WERI-Rb-1 (cell line): ENCODE measurements around the gene TNFRSF19.

Experiments used
- DNase-seq: peaks from one replicate; pipeline ENCODE4 v3.0.0-alpha.2; 2020
- H3K27ac ChIP-seq: fragments of 250-450 bp; sonication (Bioruptor Pico); 2 replicates; pipeline ENCODE4 v1.5.1; 2020; ENCODE audit warnings: mild to moderate bottlenecking, moderate library complexity
- H3K27me3 ChIP-seq: fragments of 250-450 bp; sonication (Bioruptor Pico); 2 replicates; pipeline ENCODE4 v1.5.1; 2021; ENCODE audit warnings: mild to moderate bottlenecking, low read depth, moderate library complexity; ENCODE audit not compliant: insufficient read depth, severe bottlenecking
- H3K36me3 ChIP-seq: fragments of 250-450 bp; sonication (Bioruptor Pico); 2 replicates; pipeline ENCODE4 v1.5.1; 2020; ENCODE audit warnings: mild to moderate bottlenecking, moderate library complexity
- H3K4me3 ChIP-seq: 2 replicates; pipeline ENCODE4 v1.5.1; 2011; ENCODE audit warnings: low read depth, mild to moderate bottlenecking, control low read depth, low read length
- H3K9me3 ChIP-seq: fragments of 250-450 bp; sonication (Bioruptor Pico); 2 replicates; pipeline ENCODE4 v1.5.1; 2021; ENCODE audit warnings: mild to moderate bottlenecking, moderate library complexity; ENCODE audit not compliant: severe bottlenecking
- TF ChIP-seq, protein P1 (sequence below): IDR thresholded peaks from 2 replicates; pipeline ENCODE4 v1.5.1; 2011; ENCODE audit warnings: low read depth, mild to moderate bottlenecking, control low read depth, inconsistent platforms, low read length

The TNFRSF19 gene

DNA sequence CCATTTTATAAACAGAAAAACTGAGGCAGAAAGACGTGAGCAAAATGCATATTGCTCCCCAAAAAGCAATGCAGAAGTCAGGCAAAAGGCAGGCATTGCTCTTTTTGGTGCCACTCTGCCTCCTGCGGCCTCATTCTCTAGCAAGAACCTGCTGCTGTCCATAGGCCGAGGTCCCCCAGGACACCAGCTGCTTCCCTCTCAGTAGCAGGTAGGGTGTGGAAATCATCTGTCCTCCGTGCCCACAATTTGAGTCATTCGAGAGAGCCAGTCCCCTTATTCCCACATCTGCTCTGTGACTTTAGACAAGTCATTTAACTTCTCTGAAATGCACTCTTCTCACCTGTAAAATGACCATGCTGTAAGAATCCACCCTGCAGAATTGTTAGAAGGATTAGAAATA lies 50.0 kb downstream of the TNFRSF19 start:
- Histone ChIP-seq H3K36me3 (peaks cover 4% of the 10 kb centered on the region; the same call in 1 of the 2 replicates), H3K27ac (no peak overlapping the region), H3K27me3 (no peaks in the 10 kb centered on the region), H3K4me3 (no peak overlapping the region), H3K9me3 (no peaks in the 10 kb centered on the region)
- TF ChIP-seq, protein P1, sequence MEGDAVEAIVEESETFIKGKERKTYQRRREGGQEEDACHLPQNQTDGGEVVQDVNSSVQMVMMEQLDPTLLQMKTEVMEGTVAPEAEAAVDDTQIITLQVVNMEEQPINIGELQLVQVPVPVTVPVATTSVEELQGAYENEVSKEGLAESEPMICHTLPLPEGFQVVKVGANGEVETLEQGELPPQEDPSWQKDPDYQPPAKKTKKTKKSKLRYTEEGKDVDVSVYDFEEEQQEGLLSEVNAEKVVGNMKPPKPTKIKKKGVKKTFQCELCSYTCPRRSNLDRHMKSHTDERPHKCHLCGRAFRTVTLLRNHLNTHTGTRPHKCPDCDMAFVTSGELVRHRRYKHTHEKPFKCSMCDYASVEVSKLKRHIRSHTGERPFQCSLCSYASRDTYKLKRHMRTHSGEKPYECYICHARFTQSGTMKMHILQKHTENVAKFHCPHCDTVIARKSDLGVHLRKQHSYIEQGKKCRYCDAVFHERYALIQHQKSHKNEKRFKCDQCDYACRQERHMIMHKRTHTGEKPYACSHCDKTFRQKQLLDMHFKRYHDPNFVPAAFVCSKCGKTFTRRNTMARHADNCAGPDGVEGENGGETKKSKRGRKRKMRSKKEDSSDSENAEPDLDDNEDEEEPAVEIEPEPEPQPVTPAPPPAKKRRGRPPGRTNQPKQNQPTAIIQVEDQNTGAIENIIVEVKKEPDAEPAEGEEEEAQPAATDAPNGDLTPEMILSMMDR: no peak
- no peak for DNase-seq

DNA sequence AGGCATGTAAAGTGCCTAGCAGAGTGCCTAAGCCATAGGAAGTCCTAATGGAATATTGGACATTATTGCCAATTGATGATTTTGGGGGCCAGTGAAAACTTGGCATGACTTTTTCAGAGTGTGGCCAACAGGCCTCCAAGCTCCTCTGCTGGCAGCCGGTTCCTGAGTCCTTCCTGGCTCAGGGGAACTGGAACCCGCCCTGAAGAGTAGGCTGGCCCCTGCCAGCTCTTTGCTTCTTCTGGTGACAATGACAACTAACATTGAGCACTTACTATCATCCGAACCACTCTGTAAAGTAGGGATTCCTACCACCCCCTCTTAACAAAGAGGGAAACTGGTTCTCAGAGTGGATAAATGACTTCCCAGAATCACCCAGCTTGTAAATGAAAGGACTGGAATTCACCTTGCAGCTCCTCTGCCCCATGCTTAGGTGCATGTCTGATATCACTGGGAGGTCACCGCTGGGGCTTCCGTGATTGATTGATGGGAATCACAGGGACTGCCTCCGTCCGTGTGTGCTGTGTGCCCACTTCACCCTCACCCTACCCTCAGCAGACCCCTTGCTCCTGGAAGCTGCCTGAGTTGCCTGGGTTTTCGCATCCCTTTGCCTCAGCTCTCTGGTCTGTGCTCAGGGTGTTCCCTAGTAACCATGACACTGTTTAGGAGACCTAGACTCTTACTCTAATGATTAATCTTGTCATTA lies 50.6 kb downstream of the TNFRSF19 start:
- peaks cover 4% of the 10 kb centered on the region; the same call in 1 of the 2 replicates for H3K36me3 ChIP-seq
- H3K9me3 ChIP-seq: no peaks in the 10 kb centered on the region
- no peak overlapping the region for H3K27ac ChIP-seq
- no peak overlapping the region for H3K4me3 ChIP-seq
- TF ChIP-seq, protein P1: no peak
- no peak for DNase-seq
- H3K27me3 ChIP-seq: no peaks in the 10 kb centered on the region

DNA sequence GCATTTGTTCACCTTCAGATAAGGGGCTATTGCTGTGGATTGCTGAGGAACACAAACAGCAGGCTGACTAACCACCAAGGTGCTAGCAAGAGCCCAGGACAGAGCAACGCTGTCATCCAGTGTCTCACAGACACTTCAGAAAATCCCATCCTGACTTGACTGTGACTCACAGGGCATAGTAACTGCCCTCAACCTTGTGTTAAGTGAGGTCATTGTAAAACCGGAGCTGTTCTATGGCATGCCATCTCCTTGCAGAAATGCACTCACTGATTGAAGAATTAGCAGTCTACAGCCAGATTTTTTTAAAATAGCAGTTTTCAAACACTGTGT lies 51.1 kb downstream of the TNFRSF19 start:
- no peak for DNase-seq
- TF ChIP-seq, protein P1: no peak
- peaks cover 4% of the 10 kb centered on the region; the same call in 1 of the 2 replicates for H3K36me3 ChIP-seq
- H3K27me3 ChIP-seq: no peaks in the 10 kb centered on the region
- H3K27ac ChIP-seq: no peak overlapping the region
- no peak overlapping the region for H3K4me3 ChIP-seq
- H3K9me3 ChIP-seq: no peaks in the 10 kb centered on the region

DNA sequence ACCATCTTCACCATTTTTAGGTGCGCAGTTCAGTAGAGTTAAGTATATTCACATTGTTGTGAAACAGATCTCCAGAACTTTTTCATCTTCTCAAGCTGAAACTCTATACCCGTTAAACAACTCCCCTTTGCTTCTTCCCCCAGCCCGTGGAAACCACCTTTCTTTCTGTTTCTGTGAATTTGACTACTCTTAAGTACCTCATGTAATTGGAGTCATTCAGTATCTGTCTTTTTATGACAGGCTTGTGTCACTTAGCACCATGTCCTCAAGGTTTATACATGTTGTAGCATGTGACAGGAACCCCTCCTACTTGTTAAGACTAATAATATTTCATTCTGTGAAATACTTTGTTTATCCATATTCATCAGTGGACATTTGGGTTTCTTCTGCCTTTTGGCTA lies 52.8 kb downstream of the TNFRSF19 start:
- TF ChIP-seq, protein P1: no peak
- Histone ChIP-seq H3K27me3 (no peaks in the 10 kb centered on the region), H3K36me3 (peaks cover 4% of the 10 kb centered on the region), H3K4me3 (no peak overlapping the region), H3K9me3 (no peaks in the 10 kb centered on the region), H3K27ac (no peak overlapping the region)
- DNase-seq: no peak

DNA sequence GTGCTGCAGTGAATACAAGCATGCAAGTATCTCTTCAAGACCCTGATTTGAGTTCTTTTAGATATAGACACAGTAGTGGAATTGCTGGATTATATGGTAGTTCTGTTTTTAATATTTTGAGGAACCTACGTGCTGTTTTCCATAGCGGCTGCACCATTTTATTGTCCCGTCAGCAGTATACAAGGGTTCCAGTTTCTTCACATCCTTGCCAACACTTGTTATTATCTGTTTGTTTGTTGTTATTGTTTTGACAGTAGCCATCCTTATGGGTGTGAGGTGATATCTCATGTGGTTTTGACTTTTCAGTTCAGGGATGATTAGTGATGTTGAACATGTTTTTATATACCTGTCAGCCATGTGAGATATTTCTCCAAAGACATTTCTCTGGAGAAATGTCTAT lies 53.2 kb downstream of the TNFRSF19 start:
- Histone ChIP-seq H3K4me3 (no peak overlapping the region), H3K27me3 (no peaks in the 10 kb centered on the region), H3K9me3 (no peaks in the 10 kb centered on the region), H3K27ac (no peak overlapping the region), H3K36me3 (peaks cover 2% of the 10 kb centered on the region)
- TF ChIP-seq, protein P1: no peak
- DNase-seq: no peak

DNA sequence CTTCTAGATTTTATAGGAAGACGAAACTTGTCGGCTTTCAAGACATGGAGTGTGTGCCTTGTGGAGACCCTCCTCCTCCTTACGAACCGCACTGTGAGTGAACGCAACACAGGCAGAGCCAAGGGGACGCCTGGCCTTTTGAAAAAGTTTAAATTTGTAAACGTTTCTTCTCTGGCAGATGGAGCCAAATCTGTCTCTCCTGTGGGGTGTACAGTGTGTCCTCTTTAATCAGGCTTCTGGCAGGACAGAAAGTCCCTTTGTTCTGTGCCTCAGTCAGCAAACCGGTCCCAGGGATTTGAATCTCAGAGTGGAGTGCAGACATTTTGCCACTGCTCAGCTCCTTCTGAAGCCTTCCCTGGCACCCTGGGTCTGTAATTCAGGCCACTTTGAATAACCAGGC lies 56.5 kb downstream of the TNFRSF19 start:
- DNase-seq: no peak
- H3K9me3 ChIP-seq: no peaks in the 10 kb centered on the region
- no peak overlapping the region for H3K27ac ChIP-seq
- H3K36me3 ChIP-seq: no peaks in the 10 kb centered on the region; the same call in 1 of the 2 replicates
- no peaks in the 10 kb centered on the region for H3K27me3 ChIP-seq
- TF ChIP-seq, protein P1: no peak
- H3K4me3 ChIP-seq: no peak overlapping the region
